ENCODE results near the gene HLA-DQA1. TPM values are rescaled to one million over a fixed set of nuclear protein-coding genes. Genes with fewer than 3 reads are reported as not detected.
A peak's percentile ranks its signal among the peaks of the same experiment; 100 is the strongest.
"Not testable (repeated sequence)": the region's sequence is repeated elsewhere in the genome, so short reads cannot be mapped to it uniquely, and the experiment has no call there.

Gene HLA-DQA1
- total RNA-seq: 26.0 TPM

DNA sequence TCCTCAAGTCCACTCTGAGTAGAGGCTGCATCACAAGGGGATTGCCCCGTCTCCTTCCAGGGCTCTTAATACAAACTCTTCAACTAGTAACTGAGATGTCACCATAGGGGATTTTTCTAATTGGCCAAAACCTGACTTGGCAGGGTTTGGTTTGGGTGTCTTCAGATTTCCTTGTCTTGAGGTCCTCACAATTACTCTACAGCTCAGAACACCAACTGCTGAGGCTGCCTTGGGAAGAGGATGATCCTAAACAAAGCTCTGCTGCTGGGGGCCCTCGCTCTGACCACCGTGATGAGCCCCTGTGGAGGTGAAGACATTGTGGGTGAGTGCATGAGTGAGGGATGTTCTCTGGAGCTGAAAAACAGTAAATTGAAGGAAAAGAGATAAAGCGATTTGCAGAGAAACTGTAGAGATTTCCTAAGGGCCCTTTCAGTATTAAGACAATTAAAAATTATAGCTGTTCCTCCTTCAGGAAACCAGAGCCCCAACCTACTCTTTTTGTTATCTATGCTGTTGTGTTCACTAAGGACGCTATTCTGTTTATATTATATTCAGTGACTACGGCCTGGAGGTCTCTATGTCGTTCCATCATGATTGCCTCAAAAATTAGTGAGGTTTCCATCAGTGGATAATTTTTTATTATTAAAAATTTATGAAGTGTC is at the start of gene HLA-DQA1:
Gene HLA-DQA1, plus strand, starts transcription at position 188 of the 662 bp plus-strand sequence. Its CDS starts 53 bp downstream, at position 241.
- DNase-seq (ENCODE audit: low spot score) (no peak), ATAC-seq (peak; percentile 89)
- intact Hi-C loops (cut with DNase I): no loop called here

DNA sequence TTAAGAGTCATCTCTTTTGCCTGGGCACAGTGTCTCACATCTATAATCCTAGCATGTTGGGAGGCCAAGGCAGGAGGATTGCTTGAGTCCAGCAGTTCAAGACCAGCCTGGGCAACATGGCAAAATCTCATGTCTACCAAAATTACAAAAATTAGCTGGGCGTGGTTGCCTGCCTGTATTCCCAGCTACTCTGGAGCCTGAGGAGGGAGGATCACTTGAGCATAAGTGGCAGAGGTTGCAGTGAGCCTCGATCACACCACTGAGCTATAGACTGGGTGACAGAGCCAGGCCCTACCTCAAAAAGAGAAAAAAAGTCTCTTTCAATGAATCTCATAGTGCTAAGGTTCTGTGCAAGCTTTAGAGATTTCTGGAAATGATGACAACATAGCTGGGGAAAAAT is 49.0 kb upstream of the HLA-DQA1 start:
- ATAC-seq: no peak
- intact Hi-C loops (cut with DNase I): no loop called here

DNA sequence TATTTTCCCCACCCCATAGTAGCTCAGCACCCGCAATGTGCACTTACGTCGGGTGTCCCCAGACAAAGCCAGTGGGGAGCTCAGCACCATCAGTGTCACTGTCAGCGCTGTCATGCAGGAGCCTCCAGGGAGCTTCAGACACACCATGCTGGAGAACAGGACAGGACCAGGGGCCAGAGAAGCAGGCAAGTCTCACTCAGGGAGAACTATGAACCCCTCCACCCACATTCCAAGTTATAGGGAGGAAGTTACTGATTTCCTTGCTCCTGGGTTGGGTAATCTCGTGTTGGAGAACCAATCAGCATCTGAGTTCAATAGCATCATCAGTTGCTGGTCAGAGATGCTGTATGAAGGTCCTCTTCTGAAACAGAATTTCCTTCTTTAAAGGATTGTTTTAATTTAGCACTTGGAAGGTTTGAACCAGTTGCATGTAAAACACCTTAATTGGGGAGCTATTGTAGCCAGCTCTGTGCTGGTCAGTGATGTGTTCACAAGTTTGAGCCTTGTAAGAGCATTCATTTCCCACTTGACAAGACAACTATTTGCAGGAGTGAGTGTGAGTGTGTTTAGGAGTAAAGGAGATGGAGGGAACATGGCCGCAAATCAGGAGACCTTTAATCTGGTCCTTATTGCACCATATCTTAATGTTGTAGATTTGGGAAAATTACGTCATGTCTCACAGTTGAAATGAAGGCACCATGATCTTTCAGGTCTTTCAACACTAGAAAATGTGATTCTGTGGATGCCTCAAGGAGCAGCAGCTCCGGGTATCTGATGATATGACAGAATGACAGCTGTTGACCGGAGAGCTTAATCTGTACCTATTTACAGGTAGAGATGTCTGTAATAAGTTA is 47.4 kb upstream of the HLA-DQA1 start, which contains the start of gene HLA-DRB1:
Gene HLA-DRB1, minus strand, starts transcription at position 253 of the 854 bp plus-strand sequence. Its CDS starts 106 bp downstream, at position 147.
- DNase-seq (ENCODE audit: low spot score): no peak
- ATAC-seq: peak; percentile 96
- intact Hi-C loops (cut with DNase I): no loop called here

More for the DNA sequence above, 49.0 kb upstream of the HLA-DQA1 start:
- DNase-seq (ENCODE audit: low spot score): no peak

DNA sequence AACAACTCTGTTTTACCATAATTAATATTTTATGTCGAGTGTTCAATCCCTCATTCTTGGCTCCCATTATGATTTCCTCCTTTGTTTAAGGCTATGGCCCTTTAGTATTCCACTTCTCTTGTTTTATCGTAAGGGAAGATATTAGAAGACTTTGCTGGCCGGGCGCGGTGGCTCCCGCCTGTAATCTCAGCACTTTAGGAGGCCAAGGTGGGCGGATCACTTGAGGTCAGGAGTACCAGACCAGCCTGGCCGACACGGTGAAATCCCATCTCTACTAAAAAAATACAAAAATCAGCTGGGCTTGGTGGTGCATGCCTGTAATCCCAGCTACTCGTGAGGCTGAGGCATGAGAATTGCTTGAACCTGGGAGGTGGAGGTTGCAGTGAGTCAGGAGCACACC is 46.5 kb upstream of the HLA-DQA1 start:
- ATAC-seq; intact Hi-C loops (cut with DNase I): not testable (repeated sequence)

DNA sequence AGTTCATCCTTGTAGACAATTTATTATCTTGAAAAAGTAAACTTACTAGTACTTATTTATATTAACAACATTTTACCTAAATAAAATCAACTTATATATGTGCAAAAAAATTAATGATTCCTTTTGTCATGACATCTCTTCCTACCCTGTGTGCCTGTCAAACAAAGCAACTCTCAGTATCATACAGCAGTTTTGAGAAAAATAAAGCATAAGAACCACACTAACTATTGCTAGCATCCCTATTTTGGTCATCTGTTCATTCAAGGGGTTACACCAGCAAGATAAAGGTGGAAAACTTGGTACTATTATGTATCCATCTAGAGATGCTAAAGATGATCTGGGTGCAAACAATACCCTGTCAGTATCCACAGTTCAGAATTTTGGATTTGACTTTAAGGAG is 40.2 kb upstream of the HLA-DQA1 start:
- DNase-seq (ENCODE audit: low spot score) (no peak), ATAC-seq (no peak)
- intact Hi-C loops (cut with DNase I): no loop called here

More for the DNA sequence above, 46.5 kb upstream of the HLA-DQA1 start:
- not testable (repeated sequence) for DNase-seq (ENCODE audit: low spot score)

DNA sequence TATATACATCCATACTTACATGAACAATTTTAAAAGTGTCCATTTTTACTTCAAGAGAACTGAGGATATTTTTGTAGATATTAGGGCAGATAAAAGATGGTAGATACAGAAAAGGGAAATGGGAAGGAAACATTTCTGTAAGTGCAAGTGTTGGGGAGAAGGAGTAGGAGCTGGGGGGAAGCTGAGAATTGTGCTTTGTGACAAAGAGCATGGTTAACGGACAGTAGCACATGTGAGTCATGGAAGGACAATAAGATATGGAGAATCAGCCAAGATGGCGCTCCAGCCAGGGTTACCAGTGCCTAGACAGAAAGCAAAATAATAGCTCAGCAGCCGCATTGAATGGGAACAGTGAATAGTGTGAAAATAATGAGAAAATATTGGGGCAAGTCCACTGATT is 34.8 kb upstream of the HLA-DQA1 start:
- intact Hi-C loops (cut with DNase I): no loop called here
- ATAC-seq (no peak), DNase-seq (ENCODE audit: low spot score) (no peak)

DNA sequence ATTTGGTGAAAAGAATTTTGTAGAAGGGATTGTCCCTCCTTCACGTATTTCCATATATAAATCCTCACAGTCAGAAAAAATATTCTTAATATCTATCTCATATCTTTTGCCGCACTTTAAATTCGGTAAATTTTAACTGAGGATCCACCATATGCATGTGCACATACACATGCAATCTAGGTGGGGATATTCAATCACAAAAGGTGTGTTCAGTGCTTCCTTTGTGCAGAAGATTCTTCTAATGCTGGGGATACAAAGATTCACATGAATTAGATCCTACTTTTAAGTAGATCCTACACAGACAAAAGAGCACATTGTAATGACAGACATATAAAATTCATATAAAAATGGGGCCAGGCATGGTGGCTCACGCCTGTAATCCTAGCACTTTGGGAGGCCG is 34.0 kb upstream of the HLA-DQA1 start:
- DNase-seq (ENCODE audit: low spot score): no peak
- no peak for ATAC-seq
- intact Hi-C loops (cut with DNase I): no loop called here

DNA sequence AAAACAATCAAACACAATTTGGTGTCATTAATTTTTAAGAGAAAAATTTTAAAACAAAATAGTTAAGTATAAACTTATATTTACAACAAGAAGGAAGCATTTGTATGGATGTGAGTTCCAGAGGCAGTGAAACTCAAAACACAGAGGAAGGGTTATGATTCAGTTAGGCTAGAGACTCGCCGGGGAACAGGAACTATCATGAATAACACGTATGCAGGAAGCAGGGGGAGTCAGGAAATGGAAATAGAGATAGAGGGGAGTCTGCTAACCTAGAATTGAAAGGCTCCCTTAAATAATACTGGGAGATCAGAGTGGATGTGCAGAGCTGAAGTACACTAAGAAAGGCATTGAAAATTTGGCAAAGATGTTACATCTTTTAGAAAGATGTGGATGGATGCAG is 33.3 kb upstream of the HLA-DQA1 start:
- intact Hi-C loops (cut with DNase I): no loop called here
- DNase-seq (ENCODE audit: low spot score) (no peak), ATAC-seq (peak; percentile 55)

DNA sequence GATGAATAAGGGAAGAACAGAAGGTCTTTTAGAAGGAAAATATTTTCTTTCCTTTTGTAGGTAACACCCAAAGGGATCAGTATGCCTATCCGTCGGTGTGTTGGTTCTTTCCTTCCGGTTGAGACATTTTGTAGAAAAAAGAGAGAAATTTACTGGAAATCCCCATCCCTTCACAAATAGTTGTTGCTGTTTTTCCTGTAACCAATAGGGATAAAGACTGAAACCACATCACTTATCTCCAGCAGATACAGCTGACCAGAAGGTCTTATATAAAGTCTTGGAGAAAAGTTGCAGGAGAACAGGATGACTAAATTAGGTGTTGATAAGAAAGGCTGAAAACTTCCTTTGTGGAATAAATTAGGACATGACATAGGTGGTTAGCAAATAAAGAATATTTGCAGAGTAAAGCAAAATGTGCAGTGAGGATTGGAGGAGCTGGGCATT is 32.8 kb upstream of the HLA-DQA1 start:
- ATAC-seq: peak; percentile 80
- intact Hi-C loops (cut with DNase I): no loop called here
- no peak for DNase-seq (ENCODE audit: low spot score)

DNA sequence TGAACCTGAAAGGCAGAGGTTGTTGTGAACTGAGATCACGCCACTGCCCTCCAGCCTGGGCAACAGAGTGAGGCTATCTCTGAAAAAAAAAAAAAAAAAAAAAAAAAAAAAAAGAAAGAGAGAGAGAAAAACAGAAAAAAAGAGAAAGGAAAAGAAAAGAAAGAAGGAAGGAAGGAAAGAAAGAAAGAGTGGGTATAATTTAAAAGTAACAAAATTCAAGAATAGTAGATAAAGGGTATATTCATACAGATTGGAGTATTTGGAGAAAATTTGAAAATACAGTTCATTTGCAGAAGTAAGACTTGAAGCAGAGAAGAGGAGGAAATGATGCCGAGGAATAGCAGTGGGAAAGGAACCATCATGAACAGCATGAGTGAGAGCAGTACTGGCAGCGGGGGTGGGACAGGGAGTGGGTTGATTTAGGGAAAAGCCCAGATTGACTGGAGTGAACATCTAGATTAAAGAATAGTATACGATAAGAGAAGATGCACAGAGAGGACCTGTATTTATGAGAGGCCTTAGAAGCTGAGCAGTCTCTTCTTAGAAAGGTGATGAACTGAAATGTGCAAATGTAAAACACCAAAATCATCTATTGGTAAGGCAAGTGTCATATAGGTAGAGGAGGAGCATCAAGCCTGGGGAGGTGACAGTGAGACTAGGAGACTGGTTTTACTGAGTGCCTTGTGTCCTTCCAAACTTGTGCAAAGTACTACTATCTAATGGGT is 29.8 kb upstream of the HLA-DQA1 start:
- no peak for DNase-seq (ENCODE audit: low spot score)
- ATAC-seq: no peak
- intact Hi-C loops (cut with DNase I): no loop called here

DNA sequence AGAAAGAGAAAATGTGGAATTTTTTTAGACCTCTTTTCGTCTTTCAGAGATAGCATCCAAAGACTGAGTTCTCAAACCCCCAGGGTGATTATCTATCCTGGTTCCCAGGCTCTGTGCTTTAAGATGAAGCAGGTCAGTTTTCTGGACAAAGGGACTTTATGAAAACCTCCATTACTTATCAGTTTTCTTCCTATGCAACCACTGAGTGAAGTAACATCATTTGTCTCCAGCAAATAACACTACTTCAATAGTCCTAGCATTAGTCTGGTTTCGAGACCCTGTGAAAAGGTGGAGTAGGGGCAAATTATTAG is 29.3 kb upstream of the HLA-DQA1 start:
- DNase-seq (ENCODE audit: low spot score) (no peak), ATAC-seq (no peak)
- intact Hi-C loops (cut with DNase I): no loop called here

DNA sequence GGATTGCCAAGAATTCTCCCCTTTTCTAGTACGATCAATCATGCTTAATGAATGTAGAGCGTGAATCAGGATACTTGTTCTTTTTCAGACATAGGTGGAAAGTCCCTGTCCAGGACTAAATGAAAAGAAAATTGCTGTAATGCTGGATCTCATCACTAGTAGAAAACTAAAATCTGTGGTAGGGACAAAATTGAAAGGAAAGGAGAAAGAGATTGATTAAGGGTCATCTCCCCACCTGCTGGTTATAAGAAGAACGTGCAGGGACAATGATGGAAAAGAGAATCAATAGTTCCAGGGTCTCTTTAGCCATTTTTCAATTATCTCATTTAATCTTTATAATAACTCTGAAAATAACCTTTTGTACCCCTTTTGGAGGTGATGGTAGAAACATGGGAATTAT is 28.8 kb upstream of the HLA-DQA1 start:
- no peak for ATAC-seq
- no peak for DNase-seq (ENCODE audit: low spot score)
- intact Hi-C loops (cut with DNase I): no loop called here

DNA sequence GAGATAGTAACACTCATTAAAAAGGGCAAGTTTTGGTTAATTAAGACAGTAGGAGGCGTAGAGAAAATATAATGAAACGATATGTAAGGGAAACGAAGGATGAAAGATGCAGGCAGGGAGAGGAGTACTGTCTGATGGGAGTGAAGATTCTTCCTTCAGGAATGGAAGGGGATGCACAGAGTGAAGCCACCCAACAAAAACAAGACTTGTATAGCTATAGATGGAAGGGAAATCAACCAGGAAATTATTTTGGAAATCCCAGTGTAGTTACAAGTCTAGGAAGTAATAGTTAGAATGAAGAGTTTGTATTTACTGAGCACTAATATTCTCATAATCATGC is 27.8 kb upstream of the HLA-DQA1 start:
- DNase-seq (ENCODE audit: low spot score): no peak
- ATAC-seq: no peak
- intact Hi-C loops (cut with DNase I): no loop called here

DNA sequence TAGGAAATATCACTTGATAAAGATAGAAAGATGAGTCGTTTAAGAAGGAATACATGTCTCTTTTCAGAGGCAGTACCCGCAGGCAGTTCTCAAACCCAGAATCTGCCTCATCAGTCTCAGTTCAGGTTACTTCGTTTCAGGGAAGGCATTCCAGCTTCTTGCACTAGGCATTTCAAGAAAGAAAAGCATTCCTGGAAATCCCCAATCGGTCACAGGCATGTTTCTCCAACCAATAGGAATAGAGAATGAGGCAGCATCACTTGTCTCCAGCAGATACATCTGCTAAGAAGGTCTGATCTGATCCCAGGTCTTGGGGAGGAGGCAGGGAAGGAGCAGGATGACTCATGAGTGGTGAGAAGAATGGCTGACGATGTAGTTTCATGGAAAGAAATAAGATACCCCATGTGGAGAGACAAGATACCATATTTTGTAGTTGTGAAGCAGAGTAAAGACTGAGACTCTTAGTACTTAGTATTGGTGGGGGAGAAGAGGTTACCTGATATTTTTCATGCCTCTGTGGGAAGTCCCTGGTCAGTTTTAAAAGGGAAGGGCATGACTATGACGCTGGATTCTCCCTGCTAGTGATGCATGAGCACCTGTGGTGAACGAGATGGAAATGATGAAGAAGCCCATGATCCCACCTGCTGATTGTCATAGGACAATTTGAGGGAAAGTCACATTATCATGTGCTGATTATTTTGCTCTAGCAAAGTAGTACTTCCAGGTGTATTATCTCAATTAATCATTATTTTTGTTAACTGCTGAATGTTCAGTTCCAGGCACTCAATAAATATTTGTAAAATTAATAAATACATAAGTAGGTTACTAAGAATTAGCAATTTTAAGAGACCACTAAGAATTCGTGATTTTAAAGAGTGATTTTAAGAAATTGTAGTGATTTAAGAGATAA is 27.2 kb upstream of the HLA-DQA1 start:
- intact Hi-C loops (cut with DNase I): no loop called here
- DNase-seq (ENCODE audit: low spot score) (no peak), ATAC-seq (peak; percentile 97)

DNA sequence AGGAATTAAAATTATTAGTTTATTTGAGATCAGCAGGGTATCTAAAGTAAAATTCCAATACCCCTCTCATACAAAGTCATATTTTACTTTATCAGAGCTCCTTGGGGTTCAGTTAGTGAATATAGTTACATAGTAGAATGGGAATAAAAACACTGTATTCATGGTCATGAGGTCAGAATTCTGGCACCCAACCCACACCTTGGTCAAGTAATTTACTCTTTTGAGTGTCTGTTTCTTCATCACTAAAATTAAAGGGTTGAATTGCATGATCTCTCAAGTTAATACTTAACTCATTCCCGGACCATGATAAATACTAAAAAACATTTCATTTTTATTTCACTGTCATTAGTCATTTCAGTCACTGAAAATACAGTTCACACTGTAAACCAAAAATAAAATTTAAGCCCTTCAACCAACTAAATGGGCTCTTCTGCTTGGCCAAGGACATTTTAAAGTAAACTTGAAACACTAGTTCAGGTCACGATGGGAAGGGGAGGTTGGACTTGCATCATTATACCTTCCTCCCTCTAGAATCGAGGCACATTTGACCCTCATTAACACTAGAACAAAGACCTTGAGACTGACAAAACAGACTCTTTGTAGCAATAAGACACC is 26.4 kb upstream of the HLA-DQA1 start:
- intact Hi-C loops (cut with DNase I): no loop called here

DNA sequence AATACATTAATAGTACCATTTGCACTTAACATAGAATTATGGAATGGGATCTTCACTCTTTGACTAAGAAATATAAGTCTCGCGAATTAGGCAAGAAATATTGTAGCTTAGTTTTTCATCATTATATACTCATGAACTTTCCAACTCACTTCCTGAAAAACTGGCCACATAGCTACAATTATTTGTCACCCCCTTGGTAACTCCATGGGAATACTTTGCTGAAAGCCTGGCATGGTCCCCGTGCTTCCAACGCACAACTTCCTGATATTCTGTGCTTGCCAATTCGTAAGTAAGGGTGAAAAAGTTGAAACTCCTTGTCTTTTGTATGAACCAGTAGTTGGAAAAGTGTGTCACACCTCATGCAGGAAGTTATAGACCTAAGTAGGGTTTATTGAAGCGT is 23.7 kb upstream of the HLA-DQA1 start:
- intact Hi-C loops (cut with DNase I): no loop called here
- no peak for ATAC-seq
- DNase-seq (ENCODE audit: low spot score): no peak

More for the DNA sequence above, 26.4 kb upstream of the HLA-DQA1 start:
- no peak for DNase-seq (ENCODE audit: low spot score)
- no peak for ATAC-seq

DNA sequence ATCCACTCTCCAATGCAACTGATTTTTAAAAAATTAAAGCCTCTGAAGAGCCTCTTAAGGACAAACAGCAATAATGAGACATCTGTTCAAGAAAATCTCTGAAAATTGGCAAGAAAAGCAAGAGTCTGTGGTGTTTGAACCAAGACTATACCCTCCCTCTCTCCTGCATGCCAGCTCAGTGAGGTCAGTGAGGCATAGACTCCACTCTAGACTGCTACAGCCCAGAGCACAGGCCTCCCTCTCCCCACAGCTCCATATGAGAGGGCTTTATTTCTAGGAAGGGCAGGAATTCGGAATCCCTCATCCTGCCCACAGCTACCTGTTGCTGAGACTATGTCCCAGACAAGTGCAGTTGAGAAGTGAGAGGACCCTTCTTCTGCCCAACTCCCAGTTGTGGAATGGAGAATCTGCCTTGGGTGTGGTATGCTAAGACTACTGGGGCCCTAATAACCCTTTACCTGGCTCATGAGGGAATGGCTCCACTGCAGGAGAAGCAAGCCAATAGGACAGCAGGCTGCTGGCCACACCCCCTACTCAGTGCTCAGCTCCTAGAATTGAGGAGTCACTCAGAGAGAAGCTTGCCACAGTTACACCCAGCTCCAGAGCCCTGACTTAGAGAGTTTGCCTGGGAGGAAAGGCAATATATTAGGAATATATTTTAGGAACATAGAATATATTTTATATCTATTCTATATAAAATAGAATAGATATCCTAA is 22.7 kb upstream of the HLA-DQA1 start:
- ATAC-seq (no peak), DNase-seq (ENCODE audit: low spot score) (no peak)
- intact Hi-C loops (cut with DNase I): no loop called here
